Epithelial cell of esophagus (primary cell): ENCODE results near the gene SLC35F3.

Source experiments
- DNase-seq: peaks from one replicate; pipeline ENCODE4 v3.0.0; 2010; ENCODE audit warnings: low read depth
- H3K4me3 ChIP-seq: 2 replicates; pipeline ENCODE4 v1.5.1; 2011; ENCODE audit warnings: mild to moderate bottlenecking, low read length, control low read depth
- CTCF ChIP-seq: IDR thresholded peaks from 2 replicates; pipeline ENCODE4 v1.5.1; 2011; ENCODE audit warnings: low read depth, mild to moderate bottlenecking, low read length, control low read depth, inconsistent platforms; ENCODE audit not compliant: insufficient read depth; ENCODE audit errors: missing control alignments

The SLC35F3 gene

GRCh38 chr1:234281826-234282489 lies 377.5 kb downstream of the SLC35F3 start:
- DNase-seq, result peak; percentile 34
- H3K4me3 ChIP-seq, result no peak overlapping the region
- TF ChIP-seq CTCF, result no peak

DNA sequence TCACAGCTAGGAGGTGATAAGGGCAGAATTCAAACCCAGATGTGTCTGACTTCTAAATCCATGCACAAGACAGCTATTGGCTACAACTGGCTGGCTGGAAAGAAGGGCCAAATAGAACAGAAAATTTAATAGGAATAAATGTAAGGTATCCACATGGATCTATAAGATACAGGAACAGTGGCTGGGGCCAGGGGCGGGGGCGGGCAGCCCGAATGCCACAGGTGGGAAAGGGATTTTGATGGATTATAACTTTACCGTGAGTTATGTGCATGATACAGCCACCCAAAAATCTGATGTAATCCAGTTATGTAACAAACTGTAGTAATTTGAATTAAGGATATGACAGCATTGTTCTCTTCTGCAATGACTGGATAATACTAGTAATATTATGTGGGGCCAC lies 381.7 kb downstream of the SLC35F3 start:
- no peak overlapping the region for H3K4me3 ChIP-seq
- DNase-seq, result no peak
- no peak for TF ChIP-seq CTCF

- H3K4me3 ChIP-seq, result no peak overlapping the region
- no peak for DNase-seq
- TF ChIP-seq CTCF, result no peak
These were observed 384.5 kb downstream of the SLC35F3 start for GRCh38 chr1:234288946-234289345.

GRCh38 chr1:234289538-234290305 lies 385.2 kb downstream of the SLC35F3 start:
- no peak overlapping the region for H3K4me3 ChIP-seq
- no peak for DNase-seq
- no peak for TF ChIP-seq CTCF

DNA sequence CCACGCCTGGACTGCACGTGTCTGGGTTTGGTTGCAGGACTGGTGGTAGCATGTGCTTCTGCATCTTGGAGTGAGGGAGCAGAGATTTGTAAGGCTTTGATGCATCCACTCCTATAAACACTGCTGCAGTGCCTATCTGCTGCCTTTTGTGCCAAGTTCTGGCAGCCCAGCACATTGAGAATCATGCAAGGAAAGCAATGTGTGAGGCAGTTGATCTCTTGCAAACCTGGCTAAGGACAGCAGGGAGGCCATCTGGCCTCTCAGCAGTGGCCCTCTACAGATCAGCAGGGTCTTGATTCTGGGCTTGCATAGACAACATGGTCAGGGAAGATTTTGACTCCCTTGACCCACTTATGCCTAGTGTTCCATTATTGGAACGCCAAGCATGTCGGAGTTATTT lies 387.5 kb downstream of the SLC35F3 start:
- DNase-seq, result no peak
- TF ChIP-seq CTCF, result no peak
- H3K4me3 ChIP-seq, result no peak overlapping the region

DNA sequence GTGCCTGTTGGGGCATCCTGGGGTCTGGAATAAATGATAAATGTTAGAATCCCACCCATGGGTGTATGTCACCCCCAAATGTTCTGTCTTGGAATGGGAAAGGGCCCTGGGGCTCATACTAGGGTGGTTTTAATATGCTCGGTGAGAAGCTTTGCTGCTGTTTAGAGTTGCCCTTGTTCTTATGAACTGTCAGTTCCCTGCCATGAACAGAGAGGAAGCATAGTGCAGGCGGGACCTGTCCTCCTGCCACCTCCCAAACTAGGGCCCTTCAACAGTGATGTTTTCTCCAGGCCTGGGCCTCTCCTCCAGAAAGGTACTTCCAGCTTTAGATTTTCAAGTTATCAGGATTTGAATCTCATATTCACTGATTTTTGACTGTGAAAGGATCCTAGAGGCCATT lies 388.1 kb downstream of the SLC35F3 start:
- TF ChIP-seq CTCF, result no peak
- DNase-seq, result no peak
- no peak overlapping the region for H3K4me3 ChIP-seq
